ENCODE results near the gene SYNCRIP.

The SYNCRIP gene

DNA sequence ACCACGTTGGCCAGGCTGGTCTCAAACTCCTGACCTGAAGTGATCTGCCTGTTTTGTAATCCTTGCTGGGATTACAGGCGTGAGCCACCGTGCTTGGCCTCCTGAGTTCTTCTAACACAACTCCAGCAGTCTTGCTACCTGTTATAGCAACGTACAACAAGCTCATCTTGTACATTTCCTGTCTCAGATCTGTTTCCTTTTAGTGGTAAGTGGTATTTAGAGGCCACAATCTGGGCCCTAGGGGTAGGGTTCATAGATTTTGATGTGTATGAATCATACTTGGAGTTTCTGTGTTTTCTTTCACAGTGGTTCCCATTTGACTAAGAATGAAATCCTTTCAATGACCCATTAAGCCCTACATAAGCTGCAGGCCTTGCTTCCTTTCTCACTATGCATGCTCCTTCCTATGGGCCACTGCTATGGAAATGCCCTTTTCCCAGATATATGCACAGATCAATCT lies 27.1 kb upstream of the SYNCRIP start:
- no peak overlapping the region for H3K14ac ChIP-seq (ENCODE audit: low read length in 2 of 2)
- H2BK12ac ChIP-seq (ENCODE audit: low read length in 2 of 2) = no peak overlapping the region
- no peak overlapping the region for H2AFZ ChIP-seq (ENCODE audit: low read depth, low read length)
- no peak overlapping the region for H4K91ac ChIP-seq (ENCODE audit: low read length)
- no peak overlapping the region for H2BK120ac ChIP-seq (ENCODE audit: low read depth, low read length)
- no peaks in the 10 kb centered on the region for H3K27me3 ChIP-seq (ENCODE audit: control insufficient read depth in 1 of 2, insufficient read depth in 1 of 2, low read length in 2 of 2)
- H3K4me1 ChIP-seq (ENCODE audit: control insufficient read depth, insufficient read depth, low read depth, low read length) = peaks cover 1% of the 10 kb centered on the region
- DNase-seq = peak; percentile 56
- peaks cover 7 to 19% of the 10 kb centered on the region in 2 experiments for H3K36me3 ChIP-seq (ENCODE audit: control insufficient read depth in 1 of 2, insufficient read depth in 2 of 2, low read depth in 1 of 2, low read length in 2 of 2)
- peak overlapping the region in 1 of 2 experiments; percentile 18 for H3K18ac ChIP-seq (ENCODE audit: low read depth in 1 of 2, low read length in 2 of 2)
- no peak overlapping the region for H3K4ac ChIP-seq (ENCODE audit: low read depth in 1 of 2, low read length in 2 of 2)
- H4K8ac ChIP-seq (ENCODE audit: low read length) = no peak overlapping the region
- no peak overlapping the region for H3K9ac ChIP-seq (ENCODE audit: low read length)
- no peak overlapping the region for H3K4me2 ChIP-seq (ENCODE audit: low read length, poor library complexity, severe bottlenecking)
- no peak overlapping the region for H2BK15ac ChIP-seq (ENCODE audit: low read depth, poor library complexity, severe bottlenecking)
- H3K9me3 ChIP-seq (ENCODE audit: control insufficient read depth, low read length) = no peaks in the 10 kb centered on the region
- H2AK5ac ChIP-seq (ENCODE audit: low read length, severe bottlenecking) = no peak overlapping the region
- 62% methylated on average over 2 of the region's 4 CpGs for WGBS
- no peak overlapping the region for H3K4me3 ChIP-seq (ENCODE audit: insufficient read depth in 1 of 2, low read depth in 1 of 2, low read length in 2 of 2)
- no peak overlapping the region for H2BK5ac ChIP-seq (ENCODE audit: low read depth, low read length, poor library complexity, severe bottlenecking)
- H3K23ac ChIP-seq (ENCODE audit: low read length in 2 of 2) = no peak overlapping the region
- H3K27ac ChIP-seq (ENCODE audit: low read length, poor library complexity, severe bottlenecking) = peak overlapping the region; percentile 41
- peaks cover 9% of the 10 kb centered on the region for H3K79me1 ChIP-seq (replicated peaks; ENCODE audit: low read length, poor library complexity, severe bottlenecking)

GRCh38 chr6:85662251-85662650 lies 19.6 kb upstream of the SYNCRIP start:
- Histone ChIP-seq H3K4ac (ENCODE audit: low read depth in 1 of 2, low read length in 2 of 2) (no peak overlapping the region), H2BK15ac (ENCODE audit: low read depth, poor library complexity, severe bottlenecking) (no peak overlapping the region), H3K9ac (ENCODE audit: low read length) (no peak overlapping the region), H3K4me2 (ENCODE audit: low read length, poor library complexity, severe bottlenecking) (no peak overlapping the region), H2AK5ac (ENCODE audit: low read length, severe bottlenecking) (no peak overlapping the region), H3K27me3 (ENCODE audit: control insufficient read depth in 1 of 2, insufficient read depth in 1 of 2, low read length in 2 of 2) (no peaks in the 10 kb centered on the region), H3K4me1 (ENCODE audit: control insufficient read depth, insufficient read depth, low read depth, low read length) (peaks cover 5% of the 10 kb centered on the region), H2BK5ac (ENCODE audit: low read depth, low read length, poor library complexity, severe bottlenecking) (no peak overlapping the region), H2BK120ac (ENCODE audit: low read depth, low read length) (no peak overlapping the region), H4K8ac (ENCODE audit: low read length) (no peak overlapping the region), H3K23ac (ENCODE audit: low read length in 2 of 2) (no peak overlapping the region), H3K18ac (ENCODE audit: low read depth in 1 of 2, low read length in 2 of 2) (no peak overlapping the region), H3K14ac (ENCODE audit: low read length in 2 of 2) (no peak overlapping the region), H3K4me3 (ENCODE audit: insufficient read depth in 1 of 2, low read depth in 1 of 2, low read length in 2 of 2) (no peak overlapping the region), H3K36me3 (ENCODE audit: control insufficient read depth in 1 of 2, insufficient read depth in 2 of 2, low read depth in 1 of 2, low read length in 2 of 2) (peaks cover 0 to 7% of the 10 kb centered on the region in 2 experiments), H3K27ac (ENCODE audit: low read length, poor library complexity, severe bottlenecking) (no peak overlapping the region), H4K91ac (ENCODE audit: low read length) (no peak overlapping the region), H2AFZ (ENCODE audit: low read depth, low read length) (no peak overlapping the region), H3K79me1 (replicated peaks; ENCODE audit: low read length, poor library complexity, severe bottlenecking) (peaks cover 6% of the 10 kb centered on the region), H2BK12ac (ENCODE audit: low read length in 2 of 2) (no peak overlapping the region), H3K9me3 (ENCODE audit: control insufficient read depth, low read length) (no peaks in the 10 kb centered on the region)
- DNase-seq = no peak

- peak overlapping the region; percentile 45 to 68 for H3K18ac ChIP-seq (ENCODE audit: low read depth in 1 of 2, low read length in 2 of 2)
- no peak overlapping the region for H2AK5ac ChIP-seq (ENCODE audit: low read length, severe bottlenecking)
- peak overlapping the region; percentile 70 for H4K91ac ChIP-seq (ENCODE audit: low read length)
- H3K23ac ChIP-seq (ENCODE audit: low read length in 2 of 2) = no peak overlapping the region
- H3K79me1 ChIP-seq (replicated peaks; ENCODE audit: low read length, poor library complexity, severe bottlenecking) = no peaks in the 10 kb centered on the region
- H2BK5ac ChIP-seq (ENCODE audit: low read depth, low read length, poor library complexity, severe bottlenecking) = no peak overlapping the region
- peaks cover 3% of the 10 kb centered on the region for H3K4me1 ChIP-seq (ENCODE audit: control insufficient read depth, insufficient read depth, low read depth, low read length)
- peak overlapping the region; percentile 72 for H3K27ac ChIP-seq (ENCODE audit: low read length, poor library complexity, severe bottlenecking)
- H3K36me3 ChIP-seq (ENCODE audit: control insufficient read depth in 1 of 2, insufficient read depth in 2 of 2, low read depth in 1 of 2, low read length in 2 of 2) = peaks cover 0 to 2% of the 10 kb centered on the region in 2 experiments
- peak overlapping the region; percentile 76 for H2AFZ ChIP-seq (ENCODE audit: low read depth, low read length)
- no peak overlapping the region for H3K4ac ChIP-seq (ENCODE audit: low read depth in 1 of 2, low read length in 2 of 2)
- peak overlapping the region; percentile 66 for H3K9ac ChIP-seq (ENCODE audit: low read length)
- peak overlapping the region; percentile 69 for H3K4me2 ChIP-seq (ENCODE audit: low read length, poor library complexity, severe bottlenecking)
- no peak overlapping the region for H2BK120ac ChIP-seq (ENCODE audit: low read depth, low read length)
- H2BK15ac ChIP-seq (ENCODE audit: low read depth, poor library complexity, severe bottlenecking) = no peak overlapping the region
- H3K27me3 ChIP-seq (ENCODE audit: control insufficient read depth in 1 of 2, insufficient read depth in 1 of 2, low read length in 2 of 2) = no peaks in the 10 kb centered on the region
- H2BK12ac ChIP-seq (ENCODE audit: low read length in 2 of 2) = peak overlapping the region in 1 of 2 experiments; percentile 55
- 46% methylated on average over 5 of the region's 6 CpGs for WGBS
- no peaks in the 10 kb centered on the region for H3K9me3 ChIP-seq (ENCODE audit: control insufficient read depth, low read length)
- H3K4me3 ChIP-seq (ENCODE audit: insufficient read depth in 1 of 2, low read depth in 1 of 2, low read length in 2 of 2) = peak overlapping the region in 1 of 2 experiments; percentile 12
- H3K14ac ChIP-seq (ENCODE audit: low read length in 2 of 2) = no peak overlapping the region
- peak; percentile 93 for DNase-seq
- peak overlapping the region; percentile 88 for H4K8ac ChIP-seq (ENCODE audit: low read length)
These were observed 17.5 kb upstream of the SYNCRIP start for GRCh38 chr6:85660181-85660611.

DNA sequence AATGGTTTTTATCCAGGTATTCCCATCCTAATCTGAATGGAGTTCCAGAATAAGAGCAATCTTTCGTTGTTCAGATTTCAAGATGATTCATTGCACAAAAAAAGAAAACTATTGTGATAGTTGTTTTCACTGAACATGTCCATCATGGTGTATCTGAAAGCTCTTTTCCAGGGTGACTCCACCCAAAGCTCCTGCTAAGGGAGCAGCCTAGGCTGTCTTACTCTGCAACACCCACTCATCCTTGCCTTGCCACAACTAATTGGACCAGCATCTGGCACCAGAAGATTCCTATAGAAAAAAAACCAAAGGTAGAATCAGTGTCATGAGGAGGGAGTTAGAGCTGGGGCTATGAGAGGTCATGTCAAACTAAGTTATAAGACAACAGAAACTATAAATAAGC lies 7.9 kb upstream of the SYNCRIP start:
- WGBS = 100% methylated on average over 1 of the region's 1 CpG

More for the DNA sequence above, 7.9 kb upstream of the SYNCRIP start:
- H2AK5ac ChIP-seq (ENCODE audit: low read length, severe bottlenecking) = no peak overlapping the region
- H2BK15ac ChIP-seq (ENCODE audit: low read depth, poor library complexity, severe bottlenecking) = no peak overlapping the region
- DNase-seq = no peak
- no peak overlapping the region for H3K4ac ChIP-seq (ENCODE audit: low read depth in 1 of 2, low read length in 2 of 2)
- no peak overlapping the region for H2AFZ ChIP-seq (ENCODE audit: low read depth, low read length)
- no peak overlapping the region for H4K91ac ChIP-seq (ENCODE audit: low read length)
- no peaks in the 10 kb centered on the region for H3K36me3 ChIP-seq (ENCODE audit: control insufficient read depth in 1 of 2, insufficient read depth in 2 of 2, low read depth in 1 of 2, low read length in 2 of 2)
- H3K9ac ChIP-seq (ENCODE audit: low read length) = no peak overlapping the region
- H3K4me1 ChIP-seq (ENCODE audit: control insufficient read depth, insufficient read depth, low read depth, low read length) = no peaks in the 10 kb centered on the region
- H3K4me2 ChIP-seq (ENCODE audit: low read length, poor library complexity, severe bottlenecking) = no peak overlapping the region
- H3K23ac ChIP-seq (ENCODE audit: low read length in 2 of 2) = no peak overlapping the region
- H2BK120ac ChIP-seq (ENCODE audit: low read depth, low read length) = no peak overlapping the region
- H3K9me3 ChIP-seq (ENCODE audit: control insufficient read depth, low read length) = no peaks in the 10 kb centered on the region
- no peaks in the 10 kb centered on the region for H3K27me3 ChIP-seq (ENCODE audit: control insufficient read depth in 1 of 2, insufficient read depth in 1 of 2, low read length in 2 of 2)
- H3K4me3 ChIP-seq (ENCODE audit: insufficient read depth in 1 of 2, low read depth in 1 of 2, low read length in 2 of 2) = no peak overlapping the region
- H4K8ac ChIP-seq (ENCODE audit: low read length) = no peak overlapping the region
- H2BK5ac ChIP-seq (ENCODE audit: low read depth, low read length, poor library complexity, severe bottlenecking) = no peak overlapping the region
- H3K14ac ChIP-seq (ENCODE audit: low read length in 2 of 2) = no peak overlapping the region
- no peak overlapping the region for H3K27ac ChIP-seq (ENCODE audit: low read length, poor library complexity, severe bottlenecking)
- no peaks in the 10 kb centered on the region for H3K79me1 ChIP-seq (replicated peaks; ENCODE audit: low read length, poor library complexity, severe bottlenecking)
- H2BK12ac ChIP-seq (ENCODE audit: low read length in 2 of 2) = no peak overlapping the region
- H3K18ac ChIP-seq (ENCODE audit: low read depth in 1 of 2, low read length in 2 of 2) = no peak overlapping the region
